NT2/D1 (cell line): ENCODE results near the gene MRPL55.

Source experiments
- SUZ12 ChIP-seq: IDR thresholded peaks from 2 replicates; pipeline ENCODE4 v1.6.1; 2011; ENCODE audit not compliant: insufficient read length, insufficient read depth; ENCODE audit errors: extremely low read depth
- YY1 ChIP-seq: IDR thresholded peaks from 2 replicates; pipeline ENCODE4 v1.6.1; 2011; ENCODE audit not compliant: insufficient read length, insufficient read depth
- ZNF274 ChIP-seq: IDR thresholded peaks from 2 replicates; pipeline ENCODE4 v1.6.1; 2011; ENCODE audit warnings: mild to moderate bottlenecking, low read depth, low read length

- TF ChIP-seq YY1, result no peak
- no peak for TF ChIP-seq ZNF274
- TF ChIP-seq SUZ12, result no peak
Measured at GRCh38 chr1:228063251-228064191, 45.6 kb downstream of the MRPL55 start.
